Mesangial cell (primary cell): ENCODE measurements around the gene ST3GAL6. TPM values are rescaled to one million over a fixed set of nuclear protein-coding genes. Genes with fewer than 3 reads are reported as not detected.

Experiments
- total RNA-seq: library from RNA; depleted of rRNA; stranded (reverse); fragments of >200 nt; gene quantifications from 2 replicates; pipeline ENCODE4 v1.2.3, GENCODE V29; 2015

Gene ST3GAL6, protein sequence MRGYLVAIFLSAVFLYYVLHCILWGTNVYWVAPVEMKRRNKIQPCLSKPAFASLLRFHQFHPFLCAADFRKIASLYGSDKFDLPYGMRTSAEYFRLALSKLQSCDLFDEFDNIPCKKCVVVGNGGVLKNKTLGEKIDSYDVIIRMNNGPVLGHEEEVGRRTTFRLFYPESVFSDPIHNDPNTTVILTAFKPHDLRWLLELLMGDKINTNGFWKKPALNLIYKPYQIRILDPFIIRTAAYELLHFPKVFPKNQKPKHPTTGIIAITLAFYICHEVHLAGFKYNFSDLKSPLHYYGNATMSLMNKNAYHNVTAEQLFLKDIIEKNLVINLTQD
- total RNA-seq: 3.6 and 4.1 TPM in 2 replicates

GRCh38 chr3:98763076-98763475, at the start of gene ST3GAL6:
ST3GAL6 (plus strand) TSS chr3:98763340; CDS start chr3:98768441, 5,101 bp downstream.

Other genes with a start within 250 kb of the ST3GAL6 start
- gene CLDND1, start 240.4 kb upstream of the ST3GAL6 start, total RNA-seq: 49.4 and 75.1 TPM in 2 replicates
- not detected in 2 replicates for gene GPR15, start 231.4 kb upstream of the ST3GAL6 start, total RNA-seq
- gene CPOX, start 169.7 kb upstream of the ST3GAL6 start, total RNA-seq: 16.0 and 20.5 TPM in 2 replicates
- 566 and 596 TPM in 2 replicates for gene DCBLD2, start 138.4 kb downstream of the ST3GAL6 start, total RNA-seq